Stimulated activated CD8-positive, alpha-beta memory T cell treated with anti-CD3 and anti-CD28 coated beads, Interleukin-7, amount 100 ng/mL, for 1 hour (primary cell): ENCODE results near the gene TMCC1.
"Not testable (repeated sequence)": the region's sequence is repeated elsewhere in the genome, so short reads cannot be mapped to it uniquely, and the experiment has no call there.

Experiments used
- DNase-seq, 2 donors: peaks; one replicate each; pipeline ENCODE4 v3.0.0-alpha.2; 2020; ENCODE audit warnings: low read depth in 2 of 2

The TMCC1 gene

GRCh38 chr3:129651435-129652202 lies 241.9 kb downstream of the TMCC1 start:
- DNase-seq: no peak

DNA sequence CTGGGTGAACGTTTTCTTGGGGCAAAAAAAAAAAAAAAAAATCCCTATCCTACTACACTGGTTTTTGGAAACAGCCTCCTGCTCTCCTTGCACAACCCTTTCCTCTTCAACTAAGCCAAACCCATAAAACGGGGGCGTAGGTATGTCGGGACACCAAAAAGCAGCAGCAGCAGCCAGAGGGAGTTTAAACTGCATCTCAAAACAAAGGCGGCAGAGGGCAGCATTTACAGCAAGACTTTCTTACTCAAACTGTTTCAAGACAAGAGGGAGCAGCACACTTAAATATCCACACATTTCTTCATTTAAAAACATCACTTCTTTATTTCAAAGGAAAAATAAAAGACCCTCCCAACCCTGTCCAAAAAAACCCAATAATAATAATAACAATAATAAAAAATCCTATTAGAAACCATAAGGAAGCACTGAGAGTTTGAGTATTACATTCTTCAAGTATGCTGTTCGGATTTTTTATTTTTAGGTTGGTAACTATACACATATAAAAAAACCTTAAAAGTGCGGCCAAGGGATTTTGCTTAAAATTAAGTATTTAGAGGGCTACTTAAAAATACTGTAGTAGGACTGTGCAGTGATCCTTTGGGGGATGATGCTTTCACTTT lies 243.1 kb downstream of the TMCC1 start:
- peak in 1 of 2 donors; percentile 34 for DNase-seq

DNA sequence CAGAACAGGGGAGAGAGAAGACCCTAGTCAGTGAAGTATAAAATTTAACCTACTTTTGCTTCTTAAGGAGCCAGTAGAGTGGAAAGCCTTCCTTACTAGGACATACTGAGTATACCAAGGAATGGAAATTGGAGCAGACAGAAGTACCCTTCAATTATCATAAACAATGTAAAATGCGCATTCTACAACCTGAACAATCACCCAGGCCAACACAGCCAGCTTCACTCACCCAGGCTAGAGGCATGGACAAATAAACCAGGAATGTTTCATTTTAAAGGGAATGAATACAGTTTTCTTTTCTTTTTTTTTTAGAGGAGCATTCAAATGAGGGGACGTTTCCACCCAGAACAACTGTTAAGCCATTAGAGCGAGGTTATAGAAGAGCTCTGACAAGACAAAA lies 245.1 kb downstream of the TMCC1 start:
- DNase-seq: no peak

GRCh38 chr3:129645286-129645685 lies 248.2 kb downstream of the TMCC1 start:
- no peak for DNase-seq

DNA sequence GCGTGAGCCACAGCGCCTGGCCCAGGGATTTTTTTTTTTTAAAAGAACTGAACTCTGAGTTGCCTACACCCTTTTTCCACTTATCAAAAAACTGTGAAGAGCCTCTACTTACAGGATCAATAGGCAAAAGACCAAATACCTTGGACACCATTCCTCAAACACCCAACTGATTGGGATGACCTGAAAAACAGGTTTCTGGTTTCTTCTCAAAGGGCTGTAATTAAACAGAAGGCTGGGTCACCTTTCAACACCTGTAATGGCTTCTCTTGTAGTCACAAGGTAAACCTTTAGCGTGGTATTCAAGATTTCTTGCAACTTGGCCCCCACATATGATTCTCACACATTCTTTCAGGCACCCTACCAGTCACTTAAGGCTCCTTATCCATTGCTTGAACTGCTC lies 248.7 kb downstream of the TMCC1 start:
- no peak for DNase-seq

DNA sequence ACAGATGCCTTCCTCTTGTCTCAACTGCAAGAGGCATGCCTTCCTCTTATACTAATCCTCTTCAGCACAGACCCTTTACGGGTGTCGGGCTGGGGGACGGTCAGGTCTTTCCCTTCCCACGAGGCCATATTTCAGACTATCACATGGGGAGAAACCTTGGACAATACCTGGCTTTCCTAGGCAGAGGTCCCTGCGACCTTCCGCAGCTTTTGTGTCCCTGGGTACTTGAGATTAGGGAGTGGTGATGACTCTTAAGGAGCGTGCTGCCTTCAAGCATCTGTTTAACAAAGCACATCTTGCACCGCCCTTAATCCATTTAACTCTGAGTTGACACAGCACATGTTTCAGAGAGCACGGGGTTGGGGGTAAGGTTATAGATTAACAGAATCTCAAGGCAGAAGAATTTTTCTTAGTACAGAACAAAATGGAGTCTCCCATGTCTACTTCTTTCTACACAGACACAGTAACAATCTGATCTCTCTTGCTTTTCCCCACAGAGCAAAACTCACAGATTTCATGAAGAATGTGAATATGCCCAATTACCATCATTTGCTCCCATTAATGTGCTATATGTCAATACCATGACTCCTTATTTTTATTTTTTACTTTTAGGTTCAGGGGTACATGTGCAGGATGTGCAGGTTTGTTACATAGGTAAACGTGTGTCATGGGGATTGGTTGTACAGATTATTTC lies 251.8 kb downstream of the TMCC1 start:
- not testable (repeated sequence) for DNase-seq

DNA sequence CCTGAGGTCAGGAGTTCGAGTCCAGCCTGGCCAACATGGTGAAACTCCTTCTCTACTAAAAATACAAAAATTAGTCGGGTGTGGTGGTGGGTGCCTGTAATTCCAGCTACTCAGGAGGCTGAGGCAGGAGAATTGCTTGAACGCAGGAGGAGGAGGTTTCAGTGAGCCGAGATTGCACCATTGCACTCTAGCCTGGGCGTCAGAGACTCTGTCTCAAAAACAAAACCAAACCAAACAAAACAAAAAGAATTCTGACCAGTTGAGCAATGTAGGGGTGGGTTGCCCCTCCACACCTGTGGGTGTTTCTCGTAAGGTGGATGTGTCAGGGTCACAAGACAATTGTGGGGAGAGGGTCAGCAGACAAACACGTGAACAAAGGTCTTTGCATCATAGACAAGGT lies 252.5 kb downstream of the TMCC1 start:
- not testable (repeated sequence) for DNase-seq

DNA sequence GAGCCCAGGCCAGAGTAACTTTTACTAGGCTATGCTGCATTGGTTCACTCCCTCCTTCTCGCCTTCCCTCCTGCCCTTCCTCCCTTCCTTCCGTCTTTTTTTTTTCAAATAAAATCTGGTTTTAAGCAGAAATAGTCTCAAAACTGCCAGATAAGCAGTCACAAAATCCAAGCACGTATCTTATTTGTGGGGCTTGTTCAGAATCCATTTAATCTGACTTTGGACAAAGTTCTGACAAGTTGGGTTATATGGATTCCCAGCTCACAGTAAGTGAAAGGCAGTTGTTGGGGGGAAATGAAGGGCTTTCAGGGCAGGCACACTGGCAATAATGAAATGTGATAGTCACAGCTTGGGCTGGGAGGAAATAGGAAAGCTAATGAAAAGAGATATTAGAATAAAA lies 255.0 kb downstream of the TMCC1 start:
- no peak for DNase-seq

DNA sequence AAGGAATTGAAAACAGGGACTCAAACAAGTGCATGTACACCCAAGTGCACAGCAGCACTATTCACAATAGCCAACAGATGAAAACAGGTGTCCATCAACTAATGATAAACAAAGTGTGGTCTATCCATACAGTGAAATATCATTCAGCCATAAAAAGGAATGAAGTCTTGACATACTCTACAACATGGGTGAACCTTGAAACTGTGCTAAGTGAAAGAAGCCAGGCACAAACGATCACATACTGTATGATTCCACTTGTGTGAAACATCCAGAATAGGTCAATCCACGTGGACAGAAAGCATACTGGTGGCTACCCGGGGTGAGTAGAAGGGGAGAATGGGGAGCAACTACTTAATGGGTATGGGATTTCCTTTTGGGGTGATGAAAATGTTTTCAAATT lies 257.4 kb downstream of the TMCC1 start:
- no peak for DNase-seq

DNA sequence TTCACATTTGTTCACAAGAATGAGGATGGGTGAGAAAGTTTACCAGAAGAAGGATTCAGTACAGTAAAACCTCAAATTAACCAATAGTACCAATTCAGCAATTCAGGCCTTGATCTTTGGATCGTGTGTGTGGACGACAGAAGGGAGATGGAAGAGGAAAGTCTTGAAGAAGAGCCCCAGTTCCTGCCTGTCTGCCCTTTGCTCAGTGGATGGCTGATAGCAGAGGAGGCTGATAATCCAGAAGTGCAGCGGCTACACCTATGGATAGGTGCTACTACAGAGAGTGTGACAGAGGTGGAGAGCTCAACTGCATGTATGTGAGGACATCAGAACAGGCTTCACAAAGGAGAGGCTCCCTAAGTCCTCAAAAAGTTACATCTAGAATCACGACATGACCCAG lies 257.9 kb downstream of the TMCC1 start:
- DNase-seq: no peak

GRCh38 chr3:129633751-129634481 lies 259.6 kb downstream of the TMCC1 start:
- no peak for DNase-seq

- DNase-seq: no peak
Observed at GRCh38 chr3:129632977-129633376, 260.5 kb downstream of the TMCC1 start.

GRCh38 chr3:129632556-129632955 lies 261.0 kb downstream of the TMCC1 start:
- DNase-seq: no peak

DNA sequence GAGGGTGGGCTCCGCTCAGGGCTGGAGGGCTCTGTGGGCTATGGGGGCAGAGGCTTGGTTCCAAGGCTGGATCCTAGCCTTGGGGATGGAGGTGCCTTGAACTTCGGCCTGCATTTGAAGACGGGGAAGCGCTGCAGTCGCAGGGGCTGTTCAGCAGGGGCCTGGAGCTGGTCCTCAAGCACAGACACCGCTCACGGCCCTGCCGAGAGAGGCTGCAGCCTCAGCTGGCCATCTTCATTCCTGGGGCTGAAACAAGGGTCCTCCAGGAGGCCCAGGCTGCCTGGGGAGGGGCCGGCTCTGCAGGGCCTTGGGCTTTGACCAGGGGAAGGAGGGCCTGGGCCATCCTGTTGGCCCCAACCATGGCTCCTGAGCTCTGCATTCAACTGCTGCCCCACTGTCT lies 261.5 kb downstream of the TMCC1 start:
- no peak for DNase-seq

GRCh38 chr3:129629011-129629410 lies 264.5 kb downstream of the TMCC1 start:
- no peak for DNase-seq

- DNase-seq: no peak
Observed at GRCh38 chr3:129628169-129628522, 265.4 kb downstream of the TMCC1 start.

DNA sequence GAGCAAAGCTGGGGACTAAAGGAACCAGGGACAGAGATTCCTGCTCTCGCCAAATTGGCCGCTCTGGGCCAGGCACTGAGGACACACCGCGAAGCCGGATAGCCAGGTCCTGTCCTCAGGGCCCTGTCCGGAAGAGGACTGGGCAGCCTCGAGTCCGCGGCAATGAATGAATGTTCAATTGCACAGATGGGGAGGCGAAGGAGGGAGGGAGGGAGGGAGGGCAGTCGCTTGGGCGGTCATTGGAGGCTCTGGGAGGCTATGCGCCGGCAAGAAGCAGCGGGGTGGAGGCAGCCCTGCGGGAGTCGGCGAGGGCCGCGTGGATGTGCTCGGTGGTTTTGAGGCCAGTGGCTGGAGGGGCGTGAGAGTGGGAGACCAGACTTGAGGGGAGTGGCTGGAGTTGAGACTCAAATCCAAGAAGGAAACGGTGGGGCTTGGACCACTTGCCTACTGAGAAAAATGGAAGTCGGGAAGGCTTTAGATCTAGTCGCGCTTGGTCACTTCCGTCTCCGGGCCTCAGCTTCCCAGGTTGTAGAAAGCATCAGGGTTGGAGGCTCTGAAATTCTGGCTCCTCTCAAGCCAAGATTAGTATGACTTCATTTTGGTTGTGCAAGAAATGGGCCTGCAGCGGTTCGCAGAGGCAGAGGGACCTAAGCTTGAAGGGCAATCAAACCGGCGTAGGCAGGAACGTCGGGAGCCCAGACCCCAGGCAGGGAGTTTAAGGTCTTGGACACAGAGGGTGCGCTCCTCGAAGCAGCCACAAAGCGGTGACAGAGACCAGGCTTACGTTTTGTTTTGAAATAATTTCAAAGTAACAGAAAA lies 266.0 kb downstream of the TMCC1 start:
- peak; percentile 37 to 44 for DNase-seq

DNA sequence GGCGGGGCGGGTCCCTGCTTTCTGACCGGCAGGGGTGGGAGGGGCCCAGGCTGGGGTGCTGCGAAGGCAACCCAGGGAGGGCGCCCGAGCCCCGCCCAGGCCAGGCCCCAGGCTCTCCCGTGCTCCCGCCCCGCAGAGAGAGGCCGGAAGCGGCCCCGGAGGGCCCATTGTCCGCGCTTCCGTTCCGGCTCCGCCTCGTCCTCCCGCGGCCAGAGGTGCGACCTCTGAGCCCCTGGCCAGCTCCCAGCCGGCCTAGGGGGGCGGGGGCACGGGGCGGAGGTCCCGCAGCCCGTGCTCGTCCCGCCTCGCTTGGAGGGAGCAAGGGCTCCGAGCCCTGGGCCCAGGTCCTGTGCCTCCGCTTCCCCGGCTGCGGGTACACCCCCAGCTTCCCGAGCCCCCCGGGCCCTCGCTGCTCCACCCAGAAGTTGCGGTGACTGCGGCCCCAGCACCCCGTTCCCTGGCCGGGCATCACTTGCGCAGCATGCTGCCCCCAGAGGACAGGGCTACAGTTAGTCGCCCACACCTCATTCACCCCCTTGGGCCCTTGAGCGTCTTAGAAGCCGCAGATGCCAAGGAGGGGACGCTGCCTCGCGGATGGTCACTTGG lies 266.7 kb downstream of the TMCC1 start:
- peak; percentile 22 to 41 for DNase-seq

GRCh38 chr3:129625072-129625874 lies 268.2 kb downstream of the TMCC1 start:
- DNase-seq: no peak
